Measurements from ENCODE around the gene SCNM1. TPM values are rescaled to one million over a fixed set of nuclear protein-coding genes. Genes with fewer than 3 reads are reported as not detected.

SCNM1 gene
- polyA plus RNA-seq, 3 donors, result 74.9 to 110 (median 103) TPM

- TF ChIP-seq CTCF (IDR thresholded peaks at IDR 0.05), result no peak
- peak overlapping the region; percentile 95 to 97 for H3K4me3 Mint-ChIP-seq
- H3K27me3 Mint-ChIP-seq (ENCODE audit: low read depth in 3 of 3), result peaks cover 0 to 1% (median 0%) of the 10 kb centered on the region in 3 donors
- peaks cover 20 to 21% of the 10 kb centered on the region in 2 donors for H3K4me1 ChIP-seq (ENCODE audit: control insufficient read depth in 1 of 2, insufficient read depth in 2 of 2, low read length in 2 of 2)
- H3K27ac ChIP-seq (ENCODE audit: low read depth in 1 of 2, low read length in 2 of 2), result no peak overlapping the region
- no peaks in the 10 kb centered on the region for H3K9me3 ChIP-seq (replicated peaks in 1 of 2; ENCODE audit: control insufficient read depth in 1 of 2, insufficient read depth in 1 of 2, low read length in 2 of 2)
- WGBS (ENCODE audit: insufficient coverage), result 83% methylated on average over 1 of the region's 6 CpGs
- H3K9ac ChIP-seq (ENCODE audit: insufficient read depth, low read length, poor library complexity, severe bottlenecking), result no peak overlapping the region
- peak overlapping the region in 1 of 3 experiments; percentile 91 for H3K4me3 ChIP-seq (replicated peaks in 1 of 3; ENCODE audit: low read depth in 2 of 3, low read length in 3 of 3)
- H4K20me1 ChIP-seq (ENCODE audit: insufficient read depth, low read length), result peaks cover 35% of the 10 kb centered on the region
- no peaks in the 10 kb centered on the region for H3K9me3 Mint-ChIP-seq
- no peak for DNase-seq
- peak overlapping the region; percentile 96 for H3K4me2 ChIP-seq (replicated peaks; ENCODE audit: extremely low read depth, low read length, poor library complexity, severe bottlenecking)
- H3K36me3 ChIP-seq (replicated peaks in 1 of 2; ENCODE audit: control insufficient read depth in 1 of 2, insufficient read depth in 2 of 2, low read length in 2 of 2), result peaks cover 56 to 75% of the 10 kb centered on the region in 2 donors
- H3K27me3 ChIP-seq (ENCODE audit: control insufficient read depth in 2 of 2, insufficient read depth in 2 of 2, low read length in 2 of 2), result no peaks in the 10 kb centered on the region
- intact Hi-C loops (cut with micrococcal nuclease), result loop anchor here (2.0 to 10.0 kb wide), 4 partner anchors 34 to 445 kb away; partner anchors contain the start of genes MINDY1 (in 2 of the 2), PRUNE1 (in 2 of the 2) and SNX27 (in 1 of the 2)
- peaks cover 29% of the 10 kb centered on the region for H3K79me2 ChIP-seq (ENCODE audit: insufficient read depth, low read length)
- H3K4me1 Mint-ChIP-seq, result peaks cover 36% of the 10 kb centered on the region
- H2AFZ ChIP-seq (ENCODE audit: insufficient read depth, low read depth, low read length, poor library complexity, severe bottlenecking), result peak overlapping the region; percentile 88
- peaks cover 54 to 70% of the 10 kb centered on the region in 2 donors for H3K36me3 Mint-ChIP-seq
- H3K27ac Mint-ChIP-seq, result peak overlapping the region in 3 of 7 donors; percentile 12 to 95 (median 40)
These were observed 1.2 kb downstream of the SCNM1 start for GRCh38 chr1:151167116-151167515.

- H3K79me2 ChIP-seq (ENCODE audit: insufficient read depth, low read length), result peaks cover 13% of the 10 kb centered on the region
- no peak for TF ChIP-seq CTCF (IDR thresholded peaks at IDR 0.05)
- no peak overlapping the region for H3K27ac ChIP-seq (ENCODE audit: low read depth in 1 of 2, low read length in 2 of 2)
- no peaks in the 10 kb centered on the region for H4K20me1 ChIP-seq (ENCODE audit: insufficient read depth, low read length)
- Mint-ChIP-seq H3K9me3 (no peaks in the 10 kb centered on the region), H3K4me3 (no peak overlapping the region), H3K27ac (peak overlapping the region in 2 of 7 donors; percentile 1 to 6), H3K27me3 (ENCODE audit: low read depth in 3 of 3) (peaks cover 0 to 1% (median 0%) of the 10 kb centered on the region in 3 donors), H3K4me1 (peaks cover 21% of the 10 kb centered on the region), H3K36me3 (peaks cover 64 to 78% of the 10 kb centered on the region in 2 donors)
- H3K4me1 ChIP-seq (ENCODE audit: control insufficient read depth in 1 of 2, insufficient read depth in 2 of 2, low read length in 2 of 2), result peaks cover 14 to 20% of the 10 kb centered on the region in 2 donors
- no peak overlapping the region for H3K4me3 ChIP-seq (replicated peaks in 1 of 3; ENCODE audit: low read depth in 2 of 3, low read length in 3 of 3)
- H3K9me3 ChIP-seq (replicated peaks in 1 of 2; ENCODE audit: control insufficient read depth in 1 of 2, insufficient read depth in 1 of 2, low read length in 2 of 2), result no peaks in the 10 kb centered on the region
- WGBS (ENCODE audit: insufficient coverage), result 92% methylated on average over 1 of the region's 5 CpGs
- no peaks in the 10 kb centered on the region for H3K27me3 ChIP-seq (ENCODE audit: control insufficient read depth in 2 of 2, insufficient read depth in 2 of 2, low read length in 2 of 2)
- no peak for DNase-seq
- no peak overlapping the region for H3K9ac ChIP-seq (ENCODE audit: insufficient read depth, low read length, poor library complexity, severe bottlenecking)
- no peak overlapping the region for H3K4me2 ChIP-seq (replicated peaks; ENCODE audit: extremely low read depth, low read length, poor library complexity, severe bottlenecking)
- intact Hi-C loops (cut with micrococcal nuclease), result no loop called here
- no peak overlapping the region for H2AFZ ChIP-seq (ENCODE audit: insufficient read depth, low read depth, low read length, poor library complexity, severe bottlenecking)
- H3K36me3 ChIP-seq (replicated peaks in 1 of 2; ENCODE audit: control insufficient read depth in 1 of 2, insufficient read depth in 2 of 2, low read length in 2 of 2), result peaks cover 68 to 85% of the 10 kb centered on the region in 2 donors
These were observed 5.2 kb downstream of the SCNM1 start for GRCh38 chr1:151171190-151171589.
